HG02759 (cell line): ENCODE measurements around the gene TMTC2.
A peak's percentile ranks its signal among the peaks of the same experiment; 100 is the strongest.

Source experiments
- ATAC-seq: cut with Tn5 transposase; IDR thresholded peaks from one replicate; pipeline ENCODE4 v1.9.1; 2021; ENCODE audit warnings: mild to moderate bottlenecking, moderate library complexity; ENCODE audit not compliant: unreplicated experiment

Gene TMTC2

GRCh38 chr12:82996168-82996812 is 309.6 kb downstream of the TMTC2 start:
- peak; percentile 77 for ATAC-seq

GRCh38 chr12:82998509-82998908 is 311.8 kb downstream of the TMTC2 start:
- ATAC-seq: no peak

GRCh38 chr12:83003026-83003425 is 316.3 kb downstream of the TMTC2 start:
- no peak for ATAC-seq

GRCh38 chr12:83005534-83006197 is 319.0 kb downstream of the TMTC2 start:
- peak; percentile 63 for ATAC-seq

- no peak for ATAC-seq
Measured at GRCh38 chr12:83008703-83009102, 322.0 kb downstream of the TMTC2 start.

GRCh38 chr12:83010169-83010804 is 323.6 kb downstream of the TMTC2 start:
- ATAC-seq: no peak

- no peak for ATAC-seq
Measured at GRCh38 chr12:83015390-83016217, 328.9 kb downstream of the TMTC2 start.

GRCh38 chr12:83016218-83016835 is 329.6 kb downstream of the TMTC2 start:
- no peak for ATAC-seq

GRCh38 chr12:83016991-83017390 is 330.3 kb downstream of the TMTC2 start:
- ATAC-seq: no peak

- ATAC-seq: no peak
Measured at GRCh38 chr12:83018088-83018487, 331.4 kb downstream of the TMTC2 start.

GRCh38 chr12:83027021-83027723 is 340.5 kb downstream of the TMTC2 start:
- no peak for ATAC-seq

GRCh38 chr12:83031196-83031595 is 344.5 kb downstream of the TMTC2 start:
- ATAC-seq: no peak

GRCh38 chr12:83036847-83037246 is 350.1 kb downstream of the TMTC2 start:
- ATAC-seq: no peak

- ATAC-seq: no peak
Measured at GRCh38 chr12:83039413-83039812, 352.7 kb downstream of the TMTC2 start.

- ATAC-seq: no peak
Measured at GRCh38 chr12:83040339-83040738, 353.6 kb downstream of the TMTC2 start.

GRCh38 chr12:83040991-83041390 is 354.3 kb downstream of the TMTC2 start:
- ATAC-seq: no peak

GRCh38 chr12:83042441-83043200 is 355.9 kb downstream of the TMTC2 start:
- ATAC-seq: no peak

- no peak for ATAC-seq
Measured at GRCh38 chr12:83044736-83045135, 358.0 kb downstream of the TMTC2 start.

- ATAC-seq: no peak
Measured at GRCh38 chr12:83046019-83046418, 359.3 kb downstream of the TMTC2 start.

GRCh38 chr12:83049306-83049705 is 362.6 kb downstream of the TMTC2 start:
- ATAC-seq: no peak
